CD4-positive, alpha-beta T cell treated with Interleukin-2 at 100 ng/mL for 4 hours (primary cell): ENCODE results near the gene VTI1A.

Experiments
- DNase-seq: peaks from one replicate; pipeline ENCODE4 v3.0.0-alpha.2; 2020; ENCODE audit warnings: low spot score

The VTI1A gene

DNA sequence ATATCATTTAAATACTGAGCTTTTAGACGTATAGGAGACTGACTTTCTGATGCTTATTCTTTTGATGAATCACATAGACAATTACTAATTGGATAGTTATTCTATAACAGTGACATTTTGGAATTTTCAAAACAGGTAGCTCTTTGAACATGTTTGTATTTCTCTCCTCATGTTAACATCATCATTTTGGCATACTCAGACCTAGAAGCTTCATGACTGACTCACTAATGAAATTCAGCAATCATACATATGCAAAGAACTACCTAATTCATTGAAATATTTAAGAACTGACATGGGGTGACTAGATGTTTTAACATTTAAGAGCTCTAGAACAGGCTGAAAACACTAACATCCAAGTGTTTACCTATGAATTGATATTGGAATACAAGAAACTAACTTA, 192.3 kb downstream of the VTI1A start:
- no peak for DNase-seq

DNA sequence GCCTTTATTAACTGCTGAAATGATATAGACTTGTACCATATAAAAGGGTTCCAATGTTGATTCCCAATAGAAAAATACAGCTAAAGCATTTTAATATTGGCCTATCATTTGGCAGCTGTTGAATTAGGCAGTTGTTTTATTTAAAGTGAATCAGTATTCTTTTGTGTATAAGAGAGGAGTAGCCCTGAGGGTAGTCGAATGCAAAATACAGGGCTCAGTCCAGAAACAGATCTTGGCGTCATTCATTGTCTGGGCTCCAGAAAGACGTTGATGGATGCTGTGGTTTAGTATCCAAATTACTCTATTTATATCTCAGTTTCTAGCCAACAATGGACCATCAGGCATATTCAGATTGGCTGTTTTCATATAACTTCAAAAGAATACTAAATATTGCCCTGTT, 193.6 kb downstream of the VTI1A start:
- DNase-seq, result no peak

DNA sequence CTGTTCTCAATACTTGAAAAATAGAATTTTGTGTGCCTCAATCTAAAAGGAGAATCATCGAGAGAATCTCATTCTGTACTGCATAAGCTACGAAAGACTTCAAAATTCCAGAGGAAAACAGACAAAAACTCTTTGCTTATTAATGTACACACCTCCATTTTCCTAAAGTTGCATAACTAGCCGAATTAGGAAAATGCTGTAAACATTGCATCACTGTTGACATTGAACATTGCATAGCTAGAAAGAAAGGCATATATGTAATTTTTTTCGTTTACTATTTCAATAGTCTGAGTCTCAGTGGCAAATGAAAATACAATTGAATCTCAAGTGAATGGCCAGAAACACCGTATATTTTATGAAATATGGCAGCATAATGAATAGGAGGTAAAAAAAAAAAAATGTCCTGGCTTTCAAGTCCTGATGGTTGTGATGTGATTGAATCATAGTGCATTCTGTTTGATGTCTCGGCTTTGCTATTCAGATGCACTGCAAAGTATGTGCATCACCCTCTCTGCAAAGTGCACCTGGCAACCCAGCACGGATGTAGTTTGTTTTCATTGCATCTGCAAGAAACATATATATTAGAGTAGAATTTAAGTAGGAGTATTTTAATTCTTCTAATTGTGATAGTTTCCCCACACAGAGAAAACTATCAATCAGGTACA, 196.7 kb downstream of the VTI1A start:
- DNase-seq, result no peak

GRCh38 chr10:112644265-112644645, 197.2 kb downstream of the VTI1A start:
- no peak for DNase-seq

- DNase-seq, result no peak
Observed at GRCh38 chr10:112649006-112649821, 202.2 kb downstream of the VTI1A start.

DNA sequence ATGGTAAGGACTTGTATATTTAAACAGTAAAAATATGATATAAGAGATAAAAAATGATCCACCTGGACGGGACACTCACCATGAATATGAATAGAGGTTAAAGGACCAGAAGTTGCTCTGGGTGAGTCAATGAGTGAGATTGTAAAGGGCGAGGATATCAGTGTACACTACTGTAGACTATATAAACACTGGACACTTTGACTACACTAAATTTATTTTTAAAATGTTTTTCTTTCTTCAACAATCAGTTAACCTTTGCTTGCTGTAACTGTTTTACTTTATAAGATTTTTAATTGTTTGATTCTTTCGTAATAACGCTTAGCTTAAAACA, 202.8 kb downstream of the VTI1A start:
- no peak for DNase-seq

DNA sequence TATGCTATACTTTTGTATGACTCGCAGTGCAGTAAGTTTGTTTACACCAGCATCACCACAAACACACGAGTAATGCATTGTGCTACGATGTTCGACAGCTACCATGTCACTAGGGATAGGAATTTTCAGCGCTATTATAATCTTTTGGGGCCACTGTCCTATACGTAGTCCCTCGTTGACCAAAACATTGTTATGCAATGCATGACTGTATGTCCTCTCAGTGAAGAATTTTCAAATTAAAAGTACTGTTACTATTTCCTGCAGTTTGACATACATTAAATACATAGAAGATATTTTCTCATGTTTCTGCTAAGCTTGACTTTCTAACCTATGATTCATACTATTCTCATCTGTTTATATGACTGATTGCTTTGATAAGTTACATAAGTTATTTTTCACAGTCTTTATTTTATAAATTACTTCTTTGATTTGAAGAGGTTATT, 203.6 kb downstream of the VTI1A start:
- no peak for DNase-seq

- no peak for DNase-seq
Observed at GRCh38 chr10:112653215-112653614, 206.2 kb downstream of the VTI1A start.

DNA sequence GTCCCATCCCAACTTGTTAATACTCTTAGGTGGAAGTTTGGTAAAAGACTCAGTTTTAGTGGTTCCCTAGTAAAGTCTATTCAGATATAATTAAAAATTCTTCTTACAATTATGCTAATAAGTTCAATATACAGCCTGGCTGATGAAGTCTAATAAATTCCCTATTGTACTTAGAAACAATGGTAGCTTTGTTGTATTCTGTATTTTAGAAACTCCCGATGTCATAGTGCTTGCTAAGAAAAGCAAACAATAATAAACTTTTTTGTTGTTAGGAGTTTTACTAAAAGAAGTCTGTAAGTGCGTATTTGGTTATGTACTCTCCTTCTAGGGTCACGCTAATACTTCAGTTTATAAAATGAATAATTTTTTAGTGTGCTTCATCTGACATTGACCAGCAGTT, 206.8 kb downstream of the VTI1A start:
- no peak for DNase-seq

DNA sequence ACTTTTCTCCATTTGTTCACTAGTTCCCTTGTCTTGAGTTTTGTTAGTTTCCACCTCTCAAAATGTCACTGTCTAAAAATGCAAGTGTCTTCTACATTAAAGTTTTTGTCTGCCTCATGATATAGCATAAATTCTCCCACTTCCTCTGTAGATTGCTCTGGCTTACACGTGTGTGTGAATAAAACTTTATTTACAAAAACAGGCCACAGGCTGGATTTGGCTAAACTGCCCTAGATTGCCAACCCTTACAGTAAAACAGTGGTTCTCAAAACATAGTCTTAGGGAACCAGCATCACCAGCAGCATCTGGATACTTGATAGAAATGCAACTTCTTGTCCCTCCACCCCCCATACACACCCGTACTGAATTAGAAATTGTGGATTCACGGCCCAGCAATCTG, 207.8 kb downstream of the VTI1A start:
- DNase-seq, result no peak

- DNase-seq, result no peak
Observed at GRCh38 chr10:112655722-112656121, 208.7 kb downstream of the VTI1A start.

GRCh38 chr10:112658465-112658864, 211.4 kb downstream of the VTI1A start:
- no peak for DNase-seq

DNA sequence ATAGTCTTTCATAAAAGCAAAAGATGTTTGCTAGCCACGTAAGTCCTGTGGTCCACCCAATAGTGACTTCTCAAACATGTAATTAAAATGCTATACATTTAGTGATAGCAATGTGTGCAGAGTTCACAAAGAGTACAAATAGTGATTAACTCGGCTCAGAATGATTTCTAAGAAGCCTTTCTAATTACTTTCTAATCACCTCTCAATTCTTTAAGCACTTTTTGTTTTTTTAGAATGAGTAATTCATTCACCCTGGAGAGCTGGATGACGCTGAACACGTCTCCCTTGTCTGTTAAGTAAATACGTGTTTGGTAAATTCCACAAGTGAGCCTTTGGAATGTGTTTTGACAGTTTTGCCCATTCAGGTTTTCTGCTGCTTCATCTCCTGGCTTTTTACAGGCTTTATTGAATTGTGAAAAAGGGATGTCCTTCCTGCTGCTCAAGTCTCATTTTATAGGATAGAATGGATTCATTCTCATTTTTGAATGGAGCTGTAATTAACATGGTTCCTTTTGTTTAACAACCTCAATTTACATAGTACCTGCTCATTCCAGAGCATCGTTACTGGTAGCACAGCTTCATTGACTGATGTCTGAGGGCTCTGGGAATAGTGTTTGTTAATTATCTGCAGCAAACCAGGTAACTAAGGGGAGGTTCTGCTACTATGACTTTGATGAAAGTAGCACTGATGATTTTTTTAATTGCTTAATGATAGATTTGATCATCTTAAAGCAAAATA, 212.1 kb downstream of the VTI1A start:
- DNase-seq, result no peak

DNA sequence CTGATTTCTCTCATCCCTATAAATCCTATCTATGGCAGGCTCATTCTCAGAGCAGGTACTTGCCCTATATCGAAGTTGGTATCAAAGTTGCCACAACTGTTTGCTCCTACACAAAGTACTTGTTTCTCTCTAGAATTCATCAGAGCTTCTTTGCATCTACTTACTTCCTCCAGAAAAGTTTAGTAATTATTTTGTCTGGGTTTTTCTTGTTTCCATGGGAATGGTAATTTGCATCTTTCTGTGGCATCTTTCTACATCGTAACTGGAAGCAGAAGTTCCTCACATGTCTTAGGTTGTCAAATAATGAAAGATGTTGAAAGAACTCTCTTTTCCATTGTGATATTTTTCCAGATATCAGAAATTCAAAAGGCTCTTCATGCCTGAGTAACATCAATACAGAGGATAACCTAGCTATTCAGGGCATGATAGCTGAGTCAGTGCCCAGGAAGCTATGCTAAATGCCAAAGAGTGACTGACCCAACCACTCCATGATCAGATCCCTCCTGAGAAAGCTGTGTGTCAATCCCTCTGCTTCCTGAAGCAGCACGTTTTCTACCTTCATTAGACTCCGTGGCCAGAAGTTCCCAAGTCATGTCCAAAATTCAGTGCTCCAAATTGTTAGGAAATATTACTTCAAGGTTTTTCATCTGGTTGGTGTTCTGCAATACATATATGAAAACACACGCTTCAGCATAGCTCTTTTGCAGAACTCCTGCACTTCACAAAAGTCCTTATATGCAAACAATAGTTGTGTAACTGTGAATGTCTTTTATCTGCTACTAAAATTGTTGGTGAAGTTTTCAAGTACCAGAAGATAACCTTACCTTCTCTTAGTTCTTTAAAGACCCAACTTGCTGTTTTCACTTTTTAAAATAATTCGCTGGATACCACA, 216.5 kb downstream of the VTI1A start:
- no peak for DNase-seq

DNA sequence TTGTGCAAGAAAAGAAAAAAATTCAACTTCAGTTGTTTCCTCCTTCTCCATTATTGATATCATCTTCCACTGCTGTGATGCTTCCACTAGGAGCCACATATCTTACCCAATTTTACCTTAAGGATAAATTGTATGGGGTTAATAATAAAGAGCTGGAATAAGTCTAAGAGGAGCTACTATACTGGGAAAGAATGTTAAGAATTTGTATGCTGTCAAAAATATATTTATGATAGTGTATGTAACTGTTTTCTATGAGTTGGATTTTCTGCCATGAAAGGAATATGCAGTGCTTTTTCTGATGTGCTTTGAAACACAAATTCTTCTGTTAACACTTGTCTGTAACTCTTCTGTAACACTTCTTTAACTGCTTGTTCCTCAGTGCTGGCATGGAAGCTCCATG, 219.1 kb downstream of the VTI1A start:
- DNase-seq, result no peak

DNA sequence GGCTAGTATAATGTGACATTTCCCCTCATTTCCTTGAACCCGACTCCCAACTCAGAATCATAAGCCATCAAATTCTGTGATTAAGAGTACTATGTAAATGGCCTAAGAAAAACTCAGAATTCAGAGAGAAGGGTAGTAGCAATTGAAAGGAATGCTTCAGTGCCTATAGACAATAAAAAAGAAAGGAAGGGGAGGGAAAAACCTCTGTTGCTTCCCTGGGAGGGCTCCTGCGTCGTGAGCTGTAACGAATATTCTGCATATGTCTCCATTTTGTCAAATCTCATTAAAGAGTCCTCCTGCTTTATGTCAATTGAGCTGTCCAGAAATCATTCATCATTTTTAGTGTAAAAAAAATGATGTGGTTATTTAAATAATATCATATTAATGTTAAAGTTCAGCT, 223.0 kb downstream of the VTI1A start:
- no peak for DNase-seq

DNA sequence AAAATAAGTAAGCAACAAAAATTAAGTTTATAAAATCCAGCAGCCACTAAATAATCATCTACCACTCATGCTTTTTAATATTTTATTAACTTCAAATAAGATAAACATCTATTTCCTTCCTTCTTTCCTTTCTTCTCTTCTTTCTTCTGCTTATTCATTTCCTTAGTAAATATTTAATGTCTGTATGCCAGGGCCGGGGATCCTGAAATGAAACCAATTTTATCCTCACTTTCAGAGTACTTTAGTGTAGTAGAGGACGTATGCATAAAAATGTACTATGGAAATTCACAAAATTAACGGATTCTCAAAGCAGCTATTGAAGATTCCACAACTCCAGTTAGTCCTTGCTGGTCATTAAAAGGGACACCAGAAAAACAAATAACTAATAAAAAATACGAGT, 224.7 kb downstream of the VTI1A start:
- no peak for DNase-seq

DNA sequence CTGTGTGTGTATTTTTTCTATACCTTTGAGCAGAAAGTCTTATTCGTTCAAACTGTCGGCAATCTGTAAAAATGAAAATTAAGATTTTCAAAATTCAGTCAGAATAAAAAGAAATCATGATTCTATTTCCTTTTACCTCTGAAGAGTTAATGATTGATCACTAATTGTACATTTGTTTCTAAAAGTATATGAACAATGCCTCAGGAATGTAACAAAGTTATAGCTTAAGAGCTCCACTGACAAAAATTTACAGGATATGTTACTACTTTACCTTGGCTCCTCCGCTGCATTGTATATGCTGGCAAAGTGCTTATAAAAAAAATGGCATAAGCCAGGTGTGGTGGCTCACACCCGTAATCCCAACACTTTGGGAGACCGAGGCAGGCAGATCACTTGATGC, 225.7 kb downstream of the VTI1A start:
- DNase-seq, result no peak

- no peak for DNase-seq
Observed at GRCh38 chr10:112675560-112676083, 228.6 kb downstream of the VTI1A start.

DNA sequence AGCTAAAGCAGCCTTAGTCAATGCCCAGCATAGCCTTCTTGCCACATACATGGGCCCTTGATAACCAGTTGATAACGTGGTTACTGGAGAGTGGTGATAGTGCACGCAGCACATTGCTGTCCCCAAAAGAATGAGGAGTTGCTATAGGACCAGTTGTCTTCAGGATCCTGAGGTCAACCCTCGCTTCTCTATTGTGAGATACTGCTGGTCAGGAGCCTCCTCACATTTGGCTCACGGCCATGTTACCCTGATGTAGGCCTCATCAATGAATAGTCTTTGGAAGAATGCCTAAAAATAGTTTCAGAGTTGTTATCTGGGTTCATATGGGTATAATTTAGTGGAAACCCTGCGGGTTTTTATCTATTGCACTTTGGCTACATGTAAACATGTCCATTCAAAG, 230.7 kb downstream of the VTI1A start:
- no peak for DNase-seq

DNA sequence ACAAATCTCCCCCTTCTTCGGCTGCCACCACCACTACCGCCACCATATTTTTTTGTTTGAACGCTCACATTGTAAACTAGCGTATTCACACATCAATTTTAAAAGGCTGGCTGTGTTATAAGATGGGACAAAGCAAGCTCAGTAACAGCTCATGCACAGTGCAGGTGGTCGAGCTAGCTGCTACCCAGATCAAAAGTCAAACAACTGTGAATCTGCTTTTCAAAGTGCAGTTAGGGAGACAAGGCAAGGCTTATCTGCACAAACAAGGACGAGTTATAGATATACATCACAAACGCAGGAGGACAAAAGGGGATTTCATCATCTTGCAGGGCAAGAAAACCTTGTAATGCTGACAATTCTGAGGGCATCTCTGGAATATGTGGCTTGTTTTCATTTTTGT, 231.6 kb downstream of the VTI1A start:
- no peak for DNase-seq

GRCh38 chr10:112678987-112679386, 232.0 kb downstream of the VTI1A start:
- DNase-seq, result no peak
